Measurements from ENCODE around the gene CADPS2. TPM values are rescaled to one million over a fixed set of nuclear protein-coding genes. Genes with fewer than 3 reads are reported as not detected.

CADPS2 gene
- total RNA-seq, 4 donors from 2014 or later: 8.7 to 27.9 (median 16.7) TPM

- no peak for TF ChIP-seq CTCF (IDR thresholded peaks at IDR 0.05; ENCODE audit: low read depth)
Measured at GRCh38 chr7:122403113-122403512, 483.1 kb downstream of the CADPS2 start.

GRCh38 chr7:122402235-122402634 is 484.0 kb downstream of the CADPS2 start:
- no peak for TF ChIP-seq CTCF (IDR thresholded peaks at IDR 0.05; ENCODE audit: low read depth)

GRCh38 chr7:122397381-122397780 is 488.9 kb downstream of the CADPS2 start:
- no peak for TF ChIP-seq CTCF (IDR thresholded peaks at IDR 0.05; ENCODE audit: low read depth)

- no peak for TF ChIP-seq CTCF (IDR thresholded peaks at IDR 0.05; ENCODE audit: low read depth)
Measured at GRCh38 chr7:122394512-122394911, 491.7 kb downstream of the CADPS2 start.

- TF ChIP-seq CTCF (IDR thresholded peaks at IDR 0.05; ENCODE audit: low read depth): no peak
Measured at GRCh38 chr7:122384528-122384927, 501.7 kb downstream of the CADPS2 start.

GRCh38 chr7:122383934-122384333 is 502.3 kb downstream of the CADPS2 start:
- no peak for TF ChIP-seq CTCF (IDR thresholded peaks at IDR 0.05; ENCODE audit: low read depth)

GRCh38 chr7:122380992-122381391 is 505.3 kb downstream of the CADPS2 start:
- TF ChIP-seq CTCF (IDR thresholded peaks at IDR 0.05; ENCODE audit: low read depth): no peak

Data from subcutaneous adipose tissue (tissue), 4 donors.